GM20431 (cell line): ENCODE measurements around the gene OR8G1.
"Not testable (repeated sequence)": the region's sequence is repeated elsewhere in the genome, so short reads cannot be mapped to it uniquely, and the experiment has no call there.

Experiments
- in situ Hi-C: fragments of 300-500 bp; cut with MseI, MboI; formaldehyde crosslinking; loops from one replicate; pipeline ENCODE4 v1.15.0; 2020; ENCODE audit warnings: low sequenced_read_pairs; ENCODE audit not compliant: unreplicated experiment

OR8G1 gene

DNA sequence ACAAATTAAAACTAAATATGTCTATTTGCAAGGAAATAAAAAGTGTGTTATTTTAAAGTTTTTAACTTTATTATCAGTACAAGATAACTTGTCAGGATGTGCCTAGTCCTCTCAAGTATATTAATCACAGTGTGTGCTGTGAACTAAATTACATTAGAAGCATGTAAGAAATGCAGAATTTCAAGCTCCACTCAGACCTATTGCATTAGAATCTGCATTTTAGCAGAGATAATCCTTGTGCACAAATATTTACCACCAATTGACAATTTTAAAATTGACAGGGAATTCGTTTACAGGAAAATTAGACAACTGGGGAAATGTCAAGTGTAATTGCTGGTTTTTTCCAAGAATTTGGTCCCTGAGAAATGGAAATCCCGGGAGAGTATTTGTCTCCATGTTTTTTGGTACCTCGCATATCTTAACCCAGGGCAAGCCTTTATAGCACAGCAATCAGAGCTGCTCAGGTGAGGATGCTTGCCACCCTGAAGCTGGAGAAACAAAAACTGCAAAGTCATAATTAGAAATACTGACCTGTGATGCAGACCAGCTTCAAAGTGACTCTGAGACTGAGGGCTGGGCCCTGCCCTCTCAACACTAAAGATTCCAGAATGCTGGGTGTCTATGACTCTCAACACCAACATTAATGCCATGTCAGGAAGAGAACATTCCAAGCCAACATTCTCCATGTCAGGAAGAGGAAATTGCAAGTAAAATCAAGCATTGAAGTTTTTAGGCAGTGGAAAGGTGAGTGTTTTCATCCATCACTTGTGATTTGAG is at the start of gene OR8G1:
OR8G1 (plus strand) TSS at position 475 of the 777 bp plus-strand sequence. CDS start 8,581 bp downstream, outside the sequence.
- in situ Hi-C loops, result no loop called here

DNA sequence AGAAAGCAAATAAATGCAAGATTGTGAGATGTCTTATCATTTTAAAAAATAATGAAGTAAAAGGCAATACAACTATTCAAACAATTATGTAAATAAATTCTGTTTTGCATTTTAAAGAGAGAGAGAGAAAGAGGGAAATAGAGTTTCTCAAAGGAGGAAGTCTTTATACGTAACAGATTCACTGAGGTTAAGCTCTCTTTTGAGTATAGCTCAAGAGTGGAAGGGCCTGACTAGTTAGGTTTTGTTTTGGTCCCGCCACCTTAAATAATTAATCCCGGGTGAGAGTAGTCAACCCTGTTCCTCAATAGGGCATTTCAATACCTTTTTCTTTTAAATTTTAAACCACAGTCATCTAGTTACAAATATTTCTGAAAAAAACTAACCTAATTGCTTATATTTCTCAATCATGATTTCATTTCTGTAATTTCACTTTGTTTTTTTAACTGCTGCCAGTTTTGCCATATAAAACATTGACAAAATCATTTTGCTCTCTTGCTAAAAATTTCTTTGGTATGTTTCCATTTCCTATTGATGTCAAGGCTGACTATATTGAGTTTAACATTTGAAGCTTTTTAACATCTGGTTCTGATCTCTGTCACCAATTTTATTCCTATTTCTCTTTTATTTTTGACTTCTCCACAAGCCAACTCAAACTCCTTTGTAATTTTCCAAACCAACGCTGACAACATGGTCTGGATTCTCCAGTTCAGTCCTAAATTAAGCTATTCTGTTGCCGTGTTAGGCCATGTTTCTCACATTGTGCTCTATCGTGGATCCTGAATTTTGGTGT is 47.5 kb upstream of the OR8G1 start:
- in situ Hi-C loops, result no loop called here

- in situ Hi-C loops, result no loop called here
Measured at GRCh38 chr11:124194293-124195188, 46.4 kb upstream of the OR8G1 start.

DNA sequence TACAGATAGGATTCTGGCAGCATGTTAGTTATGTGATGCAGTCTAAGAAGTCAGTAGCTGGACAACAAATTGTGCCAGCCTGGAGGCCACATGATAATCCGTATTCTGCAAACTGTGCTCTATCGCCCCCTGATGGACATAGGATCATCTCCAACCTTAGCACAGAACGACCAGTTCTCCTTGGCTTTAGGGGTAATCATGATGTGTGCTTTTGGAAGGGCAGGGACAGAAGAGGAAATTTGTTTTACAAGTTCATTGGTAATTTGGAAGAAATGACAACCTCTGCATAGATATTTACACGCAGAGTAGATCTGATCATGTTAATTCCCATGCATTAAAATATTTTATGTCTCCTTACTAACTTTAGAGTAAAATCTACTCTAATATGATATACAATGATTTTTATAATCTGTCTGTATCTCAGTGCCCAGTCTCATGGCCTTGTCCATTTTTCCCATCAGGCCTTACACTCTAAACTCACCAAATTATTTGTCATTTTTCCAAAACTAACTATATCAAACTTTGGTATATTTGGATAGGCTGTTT is 45.6 kb upstream of the OR8G1 start:
- in situ Hi-C loops, result no loop called here

- in situ Hi-C loops, result no loop called here
Measured at GRCh38 chr11:124197999-124198398, 42.9 kb upstream of the OR8G1 start.

DNA sequence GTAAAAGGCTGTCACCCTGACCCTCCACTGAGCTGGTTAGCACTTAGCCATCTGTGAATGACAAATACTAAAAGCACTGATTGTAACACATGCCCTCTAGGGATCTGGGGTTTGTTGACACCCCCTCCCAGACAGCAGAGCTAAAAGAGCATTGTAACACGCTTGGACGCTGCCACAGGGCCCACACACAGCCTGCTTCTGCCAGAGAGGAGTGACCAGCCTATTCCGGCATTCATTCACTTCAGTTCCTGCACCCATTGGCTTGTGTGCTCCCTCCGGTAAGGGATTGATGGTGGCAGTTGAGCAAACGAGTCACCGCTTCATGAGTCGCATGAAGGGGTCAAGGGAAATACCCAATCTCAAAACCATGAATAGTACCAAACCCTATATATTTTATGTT is 42.0 kb upstream of the OR8G1 start:
- in situ Hi-C loops, result no loop called here

- in situ Hi-C loops, result no loop called here
Measured at GRCh38 chr11:124199702-124200101, 41.2 kb upstream of the OR8G1 start.

- in situ Hi-C loops, result no loop called here
Measured at GRCh38 chr11:124200671-124201070, 40.2 kb upstream of the OR8G1 start.

DNA sequence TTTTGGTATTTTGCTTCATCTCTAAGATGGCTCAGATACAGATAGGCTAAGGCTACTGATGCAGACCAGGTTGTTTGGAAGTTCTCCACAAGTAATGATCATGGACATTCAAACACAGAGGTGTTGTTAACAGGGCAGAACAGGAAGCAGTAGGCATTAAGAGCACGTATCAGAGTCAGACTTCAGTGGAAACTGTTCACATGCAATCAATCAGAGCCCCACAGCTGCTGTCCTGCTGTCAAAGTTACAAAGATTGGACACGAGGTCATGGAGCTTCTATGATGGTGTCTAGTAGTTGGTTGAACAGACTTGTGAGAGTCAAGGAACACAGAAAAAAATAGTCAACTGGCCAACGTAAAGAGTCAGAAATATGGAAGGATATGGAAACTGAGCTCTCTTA is 37.9 kb upstream of the OR8G1 start:
- in situ Hi-C loops, result no loop called here

- in situ Hi-C loops, result no loop called here
Measured at GRCh38 chr11:124204008-124204407, 36.9 kb upstream of the OR8G1 start.

DNA sequence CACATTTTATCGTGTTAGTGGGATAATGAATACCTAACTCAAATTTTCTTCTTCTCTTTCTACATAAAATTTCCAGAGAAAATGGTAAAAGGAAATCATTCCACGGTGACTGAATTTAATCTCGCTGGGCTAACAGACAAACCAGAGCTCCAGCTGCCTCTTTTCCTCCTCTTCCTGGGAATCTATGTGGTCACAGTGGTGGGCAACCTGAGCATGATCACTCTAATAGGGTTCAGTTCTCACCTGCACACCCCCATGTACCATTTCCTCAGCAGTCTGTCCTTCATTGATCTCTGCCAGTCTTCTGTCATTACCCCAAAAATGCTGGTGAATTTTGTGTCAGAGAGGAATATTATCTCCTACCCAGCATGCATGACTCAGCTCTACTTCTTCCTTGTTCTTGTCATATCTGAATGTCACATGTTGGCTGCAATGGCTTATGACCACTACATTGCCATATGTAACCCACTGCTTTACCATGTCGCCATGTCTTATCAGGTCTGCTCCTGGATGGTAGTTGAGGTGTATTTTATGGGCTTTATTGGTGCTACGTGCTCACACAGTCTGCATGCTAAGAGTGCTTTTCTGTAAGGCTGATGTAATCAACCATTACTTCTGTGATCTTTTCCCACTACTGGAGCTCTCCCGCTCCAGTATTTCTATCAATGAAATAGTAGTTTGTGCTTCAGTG is 33.6 kb upstream of the OR8G1 start:
- in situ Hi-C loops, result no loop called here

GRCh38 chr11:124209824-124210357 is 31.0 kb upstream of the OR8G1 start:
- in situ Hi-C loops, result no loop called here

DNA sequence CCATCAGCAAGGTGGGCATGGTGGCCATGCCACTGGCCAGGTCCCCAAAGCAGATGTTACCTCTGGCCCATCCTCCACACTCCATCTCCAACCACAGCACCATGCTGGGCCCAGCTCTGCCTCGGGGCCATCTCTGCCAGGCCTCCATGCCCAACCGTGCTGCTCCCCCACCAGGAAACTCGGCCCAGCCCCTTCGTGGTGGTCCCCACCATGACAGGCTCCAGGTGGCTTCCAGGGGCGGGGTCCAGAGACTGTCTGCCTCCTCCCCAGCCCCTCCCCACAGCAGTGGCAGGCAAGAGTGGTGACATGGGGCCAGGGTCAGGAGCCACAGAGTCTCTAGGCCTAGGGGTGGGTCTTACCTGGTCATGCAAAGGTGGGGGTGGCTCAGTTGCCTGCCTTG is 30.5 kb upstream of the OR8G1 start:
- in situ Hi-C loops, result no loop called here

DNA sequence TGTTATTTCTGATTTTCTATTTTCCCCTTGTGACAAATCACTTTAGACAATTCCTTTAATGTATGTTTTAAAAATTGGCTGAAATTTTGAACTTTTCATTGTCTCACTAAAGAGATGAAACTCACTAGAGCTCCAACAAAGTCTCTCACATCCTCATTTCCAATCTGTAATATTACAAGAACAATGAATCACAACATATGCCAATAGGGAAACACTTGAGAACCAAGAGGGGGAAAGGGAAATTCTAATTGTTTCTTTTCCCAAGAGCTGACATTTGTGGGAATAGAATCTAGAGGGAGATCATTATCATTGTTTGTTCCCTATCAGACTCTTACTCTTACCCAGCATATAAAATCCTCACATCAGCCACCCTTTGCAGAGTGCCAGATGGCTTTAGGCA is 29.6 kb upstream of the OR8G1 start:
- in situ Hi-C loops, result no loop called here

GRCh38 chr11:124214027-124214426 is 26.9 kb upstream of the OR8G1 start:
- in situ Hi-C loops, result no loop called here

GRCh38 chr11:124219126-124219525 is 21.8 kb upstream of the OR8G1 start:
- in situ Hi-C loops, result no loop called here

GRCh38 chr11:124222407-124222806 is 18.5 kb upstream of the OR8G1 start:
- in situ Hi-C loops, result no loop called here

- in situ Hi-C loops, result not testable (repeated sequence)
Measured at GRCh38 chr11:124224618-124225423, 16.1 kb upstream of the OR8G1 start.

DNA sequence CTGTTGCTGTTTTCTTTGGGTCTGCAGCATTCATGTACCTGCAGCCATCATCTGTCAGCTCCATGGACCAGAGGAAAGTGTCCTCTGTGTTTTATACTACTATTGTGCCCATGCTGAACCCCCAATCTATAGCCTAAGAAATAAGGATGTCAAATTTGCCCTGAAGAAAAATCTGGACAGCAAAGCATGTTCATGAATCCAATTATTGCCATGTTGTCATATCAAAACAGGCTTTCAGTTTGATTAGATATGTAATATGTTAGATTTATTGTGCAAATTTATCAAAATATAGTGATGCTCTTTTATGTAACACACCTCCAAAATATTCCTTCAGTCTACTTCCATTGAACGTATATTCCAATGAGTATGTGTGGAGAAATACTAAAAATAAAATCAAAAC is 15.4 kb upstream of the OR8G1 start:
- in situ Hi-C loops, result no loop called here
